ENCODE measurements around the gene INO80B.
"Not testable (repeated sequence)": the region's sequence is repeated elsewhere in the genome, so short reads cannot be mapped to it uniquely, and the experiment has no call there.

The INO80B gene

DNA sequence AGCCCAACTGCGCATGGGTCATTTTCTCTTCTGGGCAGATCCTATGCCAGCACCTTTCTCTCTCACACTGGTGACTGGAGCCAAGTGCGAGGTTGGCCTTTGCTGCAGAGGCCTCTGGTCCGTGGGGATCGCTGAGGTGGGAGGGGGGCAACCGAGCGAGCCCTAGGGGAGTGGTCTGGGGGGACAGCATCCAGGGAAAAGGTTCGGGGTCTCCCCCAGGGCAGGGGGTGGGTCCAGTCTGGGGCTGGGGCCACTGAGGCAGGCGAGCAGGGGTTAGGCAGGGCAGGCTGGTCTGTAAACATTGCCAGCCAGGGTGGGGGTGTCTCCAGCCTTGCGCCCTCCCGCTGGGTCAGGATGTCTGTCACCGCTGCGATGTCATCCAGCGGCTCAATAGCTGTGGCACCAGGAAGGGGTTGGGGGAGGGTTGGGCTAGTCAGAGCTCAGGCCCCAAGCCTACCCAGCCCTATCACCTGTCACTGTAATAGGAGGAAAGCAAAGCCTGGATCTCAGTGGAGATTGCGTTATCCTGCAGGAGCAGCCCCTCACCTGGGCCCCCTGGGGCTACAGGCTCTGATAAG lies 28.6 kb upstream of the INO80B start:
- DNase-seq: no peak

DNA sequence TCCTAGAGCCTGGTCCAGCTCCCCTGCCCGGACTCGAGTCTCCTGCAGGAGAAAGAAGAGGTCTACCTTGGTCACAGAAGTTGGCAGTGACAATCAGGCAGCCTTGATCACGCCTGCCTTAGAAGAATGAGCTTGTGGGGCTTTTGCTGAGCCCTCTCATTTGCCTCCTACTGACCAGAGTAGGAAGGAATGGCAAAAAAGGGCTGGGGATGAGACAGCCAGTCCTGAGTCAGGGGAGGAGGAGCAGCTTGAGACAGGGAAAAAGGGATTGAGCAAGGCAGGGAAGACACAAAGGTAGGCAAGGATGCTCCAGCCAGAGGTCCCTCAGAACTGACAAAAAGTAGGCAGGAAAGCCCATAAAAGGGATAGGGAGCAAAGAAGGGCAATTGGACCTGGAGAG lies 27.3 kb upstream of the INO80B start:
- DNase-seq: no peak

DNA sequence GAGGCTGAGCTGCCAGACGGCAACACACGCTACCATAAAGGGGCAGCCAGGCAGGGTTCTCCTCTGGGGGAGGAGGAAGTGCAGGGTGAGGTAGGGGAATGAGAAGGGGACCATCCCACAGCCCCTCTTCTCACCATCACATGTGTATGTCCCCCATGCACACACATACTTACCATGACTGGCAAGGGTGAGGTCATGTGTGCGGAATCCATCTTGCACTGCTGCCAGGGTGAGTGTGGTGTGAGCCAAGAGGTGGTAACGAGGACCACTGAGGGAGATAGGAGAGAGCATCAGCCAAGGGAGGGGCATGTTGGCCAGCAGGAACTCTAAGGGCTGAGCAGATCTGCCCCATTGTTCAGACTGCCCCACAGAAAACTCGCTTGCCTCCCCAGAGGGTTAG lies 26.2 kb upstream of the INO80B start:
- DNase-seq: no peak

GRCh38 chr2:74429487-74430451 lies 25.1 kb upstream of the INO80B start:
- no peak for DNase-seq

GRCh38 chr2:74430502-74430901 lies 24.4 kb upstream of the INO80B start:
- no peak for DNase-seq

DNA sequence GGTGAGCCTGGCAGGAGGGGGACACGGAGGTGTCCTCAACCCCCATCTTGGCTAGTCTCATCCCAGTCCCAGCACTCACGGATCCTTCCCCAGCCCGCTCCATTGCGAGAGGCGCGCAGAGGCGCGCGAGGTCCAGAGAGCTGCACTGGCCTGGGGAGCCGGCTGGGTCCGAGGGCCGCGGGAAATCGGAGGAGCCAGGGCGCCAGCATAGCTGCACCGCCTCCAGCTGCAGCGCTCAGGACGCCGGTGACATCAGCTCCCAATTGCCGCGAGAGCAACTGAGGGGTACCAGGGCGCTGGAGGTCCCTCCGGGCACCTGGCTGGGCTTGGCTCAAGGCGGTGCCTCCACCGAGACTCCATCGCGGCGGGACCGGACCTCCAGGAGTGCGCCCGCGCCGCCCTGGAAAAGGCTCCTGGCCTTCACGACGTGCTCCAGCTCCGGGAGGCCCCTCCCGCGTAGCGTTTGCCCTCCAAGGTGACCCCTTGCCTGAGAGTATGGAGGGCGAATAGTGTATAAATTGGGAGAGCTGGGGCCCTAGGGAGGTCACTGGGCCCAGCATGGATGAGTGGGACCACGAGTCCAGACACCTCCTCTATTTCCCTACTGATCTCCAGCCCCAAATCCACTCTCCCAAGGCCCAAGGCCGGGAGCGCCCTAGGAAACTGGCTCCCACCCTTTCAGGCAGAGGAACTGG lies 18.6 kb upstream of the INO80B start:
- DNase-seq: no peak

GRCh38 chr2:74436848-74437695 lies 17.8 kb upstream of the INO80B start:
- peak; percentile 20 to 46 for DNase-seq

- no peak for DNase-seq
These were observed 16.6 kb upstream of the INO80B start for GRCh38 chr2:74438248-74438647.

- DNase-seq: no peak
These were observed 15.5 kb upstream of the INO80B start for GRCh38 chr2:74439373-74439772.

DNA sequence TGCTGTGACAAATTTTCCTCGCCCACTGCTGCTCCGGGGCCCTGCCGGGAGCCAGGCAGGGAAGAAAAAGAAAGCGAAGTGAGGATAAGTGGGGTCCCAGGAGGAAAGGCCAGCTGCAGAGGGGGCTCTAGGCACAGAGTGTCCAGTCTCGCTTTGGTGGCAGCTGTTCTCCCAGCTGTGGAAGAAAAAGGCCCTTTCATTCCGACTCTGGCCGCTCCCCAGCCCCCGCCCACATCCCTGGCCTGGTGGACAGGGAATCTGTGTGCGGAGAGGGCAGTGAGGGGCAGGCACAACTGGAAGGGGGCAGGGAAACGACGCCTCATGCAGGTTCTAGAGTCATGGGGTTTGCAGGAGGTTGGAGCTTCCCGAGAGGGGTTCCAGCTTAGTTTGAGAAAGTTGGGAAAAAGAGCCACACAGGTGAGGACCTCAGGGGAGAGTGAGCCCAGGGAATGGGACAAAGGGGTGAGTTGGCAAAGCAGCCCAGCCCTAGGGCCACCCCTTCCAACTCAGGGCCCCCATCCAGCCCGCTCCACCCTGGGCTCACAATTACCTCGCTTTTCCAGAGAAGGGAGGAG lies 15.0 kb upstream of the INO80B start:
- no peak for DNase-seq

- DNase-seq: peak; percentile 52 to 78
These were observed 14.3 kb upstream of the INO80B start for GRCh38 chr2:74440378-74441169.

- no peak for DNase-seq
These were observed 13.7 kb upstream of the INO80B start for GRCh38 chr2:74441170-74441689.

GRCh38 chr2:74441690-74442482 lies 13.0 kb upstream of the INO80B start, which contains the start of gene RTKN:
RTKN (minus strand) TSS chr2:74441937; CDS start chr2:74441816, 121 bp downstream.
- no peak for DNase-seq

- DNase-seq: not testable (repeated sequence)
These were observed 12.2 kb upstream of the INO80B start for GRCh38 chr2:74442483-74443297.

DNA sequence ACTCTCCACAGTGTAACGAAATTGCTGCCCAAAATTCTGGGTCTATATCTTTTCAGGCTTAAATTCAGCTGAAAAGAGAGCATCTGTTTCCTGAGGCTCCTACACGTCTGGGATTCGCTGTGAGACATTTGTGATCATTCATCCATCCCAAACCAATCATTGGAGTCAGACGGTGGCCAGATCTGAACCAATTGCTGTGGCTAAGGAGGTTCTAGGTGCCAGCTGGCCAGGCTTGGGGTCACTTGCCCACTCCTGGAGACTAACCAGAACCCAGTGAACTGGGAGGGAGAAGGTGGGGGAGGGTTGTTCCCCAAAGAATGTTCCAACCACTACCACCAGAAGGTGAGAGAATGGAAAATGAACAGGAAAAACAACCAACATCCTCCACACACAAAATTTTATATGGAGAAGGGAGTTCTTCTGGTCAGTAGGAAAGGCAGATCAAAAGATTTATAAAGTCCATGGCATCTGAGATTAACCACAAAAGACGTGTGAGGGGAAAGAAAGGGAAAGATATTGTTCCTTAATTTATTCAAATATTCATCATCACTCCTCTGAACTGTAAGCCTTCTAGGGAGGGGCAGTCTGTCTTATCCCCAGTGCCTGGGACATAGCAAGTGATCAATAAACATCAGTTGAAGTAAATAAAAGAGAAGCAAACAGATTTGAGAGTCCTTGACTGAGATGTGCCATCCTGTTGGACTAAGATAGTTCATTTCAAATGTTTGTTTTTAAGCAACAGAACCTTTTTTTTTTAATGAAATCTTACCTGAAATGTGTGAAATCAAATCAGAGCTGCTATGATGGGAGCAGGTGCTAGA lies 10.2 kb upstream of the INO80B start:
- DNase-seq: no peak

GRCh38 chr2:74447230-74447999 lies 7.5 kb upstream of the INO80B start:
- no peak for DNase-seq

GRCh38 chr2:74448771-74449170 lies 6.1 kb upstream of the INO80B start:
- DNase-seq: no peak

Measured in inflammatory macrophage (primary cell).